Ascending aorta (tissue), 2 donors: Measurements from ENCODE around the gene JAZF1. TPM values are rescaled to one million over a fixed set of nuclear protein-coding genes. Genes with fewer than 3 reads are reported as not detected.

Experiments
- DNase-seq, 2 donors: peaks; one replicate each; pipeline ENCODE4 v3.0.0-alpha.2; 2019; ENCODE audit warnings: low spot score in 2 of 2
- H3K27ac ChIP-seq, 2 donors: fragments of 200-600 bp; sonication (generic); one replicate each; pipeline ENCODE4 v1.5.1; 2016 to 2017; ENCODE audit warnings: mild to moderate bottlenecking in 1 of 2
- H3K27me3 ChIP-seq: fragments of 200-600 bp; sonication (generic); one replicate; pipeline ENCODE4 v1.5.1; 2017
- H3K36me3 ChIP-seq, 2 donors: fragments of 200-600 bp; sonication (generic); one replicate each; pipeline ENCODE4 v1.5.1; 2016
- H3K4me1 ChIP-seq, 2 donors: fragments of 200-600 bp; sonication (generic); one replicate each; pipeline ENCODE4 v1.5.1; 2016 to 2017; ENCODE audit warnings: mild to moderate bottlenecking in 1 of 2
- H3K4me3 ChIP-seq, 2 donors: fragments of 200-600 bp; sonication (generic); one replicate each; pipeline ENCODE4 v1.5.1; 2016 to 2017; ENCODE audit warnings: mild to moderate bottlenecking in 1 of 2
- H3K9me3 ChIP-seq, 2 donors: fragments of 200-600 bp; sonication (generic); one replicate each; pipeline ENCODE4 v1.5.1; 2016
- CTCF ChIP-seq, 3 experiments: fragments of 200-600 bp in 2 of 3; fragments of 450-650 bp in 1 of 3; sonication (generic) in 2 of 3; IDR thresholded peaks; one replicate each; pipeline ENCODE4 v1.5.1; 2016 to 2019; ENCODE audit warnings: antibody characterized with exemption in 3 of 3, mild to moderate bottlenecking in 1 of 3, moderate library complexity in 1 of 3
- intact Hi-C: fragments of 100-400 bp; cut with DNase I; formaldehyde crosslinking; loops from one replicate; pipeline ENCODE4 v1.15.1; 2023
- total RNA-seq: library from RNA; depleted of rRNA; stranded (reverse); fragments of >200 nt; gene quantifications from one replicate; pipeline ENCODE4 v1.1.0, GENCODE V29; 2016

Gene JAZF1
- total RNA-seq, 1 donor from 2014 or later: 37.7 TPM

- H3K4me1 ChIP-seq: peaks cover 0 to 11% of the 10 kb centered on the region in 2 donors
- intact Hi-C loops: no loop called here
- no peaks in the 10 kb centered on the region for H3K27me3 ChIP-seq
- DNase-seq: no peak
- H3K4me3 ChIP-seq: no peak overlapping the region
- TF ChIP-seq CTCF (IDR thresholded peaks at IDR 0.05): no peak
- no peaks in the 10 kb centered on the region for H3K36me3 ChIP-seq
- H3K9me3 ChIP-seq: no peaks in the 10 kb centered on the region
- no peak overlapping the region for H3K27ac ChIP-seq
Measured at GRCh38 chr7:28072876-28073514, 107.6 kb downstream of the JAZF1 start.

- intact Hi-C loops: no loop called here
- Histone ChIP-seq H3K9me3 (no peaks in the 10 kb centered on the region), H3K36me3 (no peaks in the 10 kb centered on the region), H3K4me3 (no peak overlapping the region), H3K27me3 (no peaks in the 10 kb centered on the region), H3K27ac (no peak overlapping the region), H3K4me1 (peaks cover 0 to 11% of the 10 kb centered on the region in 2 donors)
- DNase-seq: no peak
- TF ChIP-seq CTCF (IDR thresholded peaks at IDR 0.05): no peak
Measured at GRCh38 chr7:28071570-28071969, 109.0 kb downstream of the JAZF1 start.

GRCh38 chr7:28070297-28071055 is 110.1 kb downstream of the JAZF1 start:
- no peaks in the 10 kb centered on the region for H3K36me3 ChIP-seq
- intact Hi-C loops: no loop called here
- H3K27me3 ChIP-seq: no peaks in the 10 kb centered on the region
- peak overlapping the region; percentile 6 to 36 for H3K27ac ChIP-seq
- no peak for TF ChIP-seq CTCF (IDR thresholded peaks at IDR 0.05)
- no peak for DNase-seq
- peak overlapping the region in 1 of 2 donors; percentile 29 for H3K4me3 ChIP-seq
- no peaks in the 10 kb centered on the region for H3K9me3 ChIP-seq
- peaks cover 0 to 11% of the 10 kb centered on the region in 2 donors for H3K4me1 ChIP-seq

- Histone ChIP-seq H3K4me1 (peaks cover 0 to 11% of the 10 kb centered on the region in 2 donors), H3K27ac (peak overlapping the region; percentile 6 to 36), H3K4me3 (peak overlapping the region in 1 of 2 donors; percentile 29), H3K9me3 (no peaks in the 10 kb centered on the region), H3K27me3 (no peaks in the 10 kb centered on the region), H3K36me3 (no peaks in the 10 kb centered on the region)
- no peak for TF ChIP-seq CTCF (IDR thresholded peaks at IDR 0.05)
- intact Hi-C loops: no loop called here
- DNase-seq: no peak
Measured at GRCh38 chr7:28069807-28070206, 110.8 kb downstream of the JAZF1 start.

GRCh38 chr7:28069388-28069787 is 111.2 kb downstream of the JAZF1 start:
- H3K4me1 ChIP-seq: peaks cover 0 to 11% of the 10 kb centered on the region in 2 donors
- peak overlapping the region in 1 of 2 donors; percentile 29 for H3K4me3 ChIP-seq
- TF ChIP-seq CTCF (IDR thresholded peaks at IDR 0.05): no peak
- intact Hi-C loops: no loop called here
- H3K27ac ChIP-seq: peak overlapping the region in 1 of 2 donors; percentile 36
- H3K36me3 ChIP-seq: no peaks in the 10 kb centered on the region
- H3K27me3 ChIP-seq: no peaks in the 10 kb centered on the region
- no peaks in the 10 kb centered on the region for H3K9me3 ChIP-seq
- DNase-seq: no peak
